Fibroblast of lung (primary cell): ENCODE measurements around the gene COL8A2. TPM values are rescaled to one million over a fixed set of nuclear protein-coding genes. Genes with fewer than 3 reads are reported as not detected.

Experiments used
- DNase-seq, 2 donors: peaks; one replicate each; pipeline versions ENCODE4 v3.0.0 to v3.0.0-alpha.2; 2010; ENCODE audit warnings: low read depth in 2 of 2
- H2AFZ ChIP-seq: 2 replicates; pipeline ENCODE4 v1.5.1; 2012; ENCODE audit warnings: low read length, control low read depth, inconsistent platforms
- H3K27ac ChIP-seq: 2 replicates; pipeline ENCODE4 v1.5.1; 2011; ENCODE audit warnings: low read length, control low read depth; ENCODE audit not compliant: insufficient read depth
- H3K27me3 ChIP-seq: 2 replicates; pipeline ENCODE4 v1.5.1; 2011; ENCODE audit warnings: mild to moderate bottlenecking, low read length; ENCODE audit not compliant: control insufficient read depth, insufficient read depth
- H3K36me3 ChIP-seq: 2 replicates; pipeline ENCODE4 v1.5.1; 2011; ENCODE audit warnings: low read length; ENCODE audit not compliant: control insufficient read depth, insufficient read depth
- H3K4me1 ChIP-seq: 2 replicates; pipeline ENCODE4 v1.5.1; 2011; ENCODE audit warnings: low read length; ENCODE audit not compliant: control insufficient read depth, insufficient read depth; ENCODE audit errors: extremely low read depth
- H3K4me2 ChIP-seq: 2 replicates; pipeline ENCODE4 v1.5.1; 2011; ENCODE audit warnings: low read length, control low read depth; ENCODE audit not compliant: insufficient read depth; ENCODE audit errors: extremely low read depth
- H3K4me3 ChIP-seq, 4 experiments: fragments of 200-600 bp in 1 of 4; sonication (generic) in 1 of 4; replicated peaks in 1 of 4; 2 replicates each; pipeline ENCODE4 v1.5.1; 2011 to 2016; ENCODE audit warnings: low read length in 4 of 4, low read depth in 3 of 4, mild to moderate bottlenecking in 3 of 4, control low read depth in 2 of 4, inconsistent platforms in 1 of 4, mixed read lengths in 1 of 4; ENCODE audit not compliant: insufficient read depth in 1 of 4; ENCODE audit errors: control extremely low read depth in 1 of 4
- H3K79me2 ChIP-seq: 2 replicates; pipeline ENCODE4 v1.5.1; 2012; ENCODE audit warnings: mild to moderate bottlenecking, low read length, inconsistent platforms; ENCODE audit not compliant: control insufficient read depth, insufficient read depth
- H3K9ac ChIP-seq: 2 replicates; pipeline ENCODE4 v1.5.1; 2011; ENCODE audit warnings: mild to moderate bottlenecking, low read length, control low read depth; ENCODE audit not compliant: insufficient read depth
- H3K9me3 ChIP-seq: 2 replicates; pipeline ENCODE4 v1.5.1; 2012; ENCODE audit warnings: low read depth, low read length; ENCODE audit not compliant: control insufficient read depth, insufficient read depth
- H4K20me1 ChIP-seq: 2 replicates; pipeline ENCODE4 v1.5.1; 2011; ENCODE audit warnings: low read length; ENCODE audit not compliant: control insufficient read depth, insufficient read depth; ENCODE audit errors: extremely low read depth
- EZH2 ChIP-seq: IDR thresholded peaks from 2 replicates; pipeline ENCODE4 v1.5.1; 2012; ENCODE audit warnings: low read length, control low read depth, mild to moderate bottlenecking; ENCODE audit errors: missing control alignments
- polyA plus RNA-seq, 2 donors: library from polyadenylated mRNA; depleted of rRNA in 1 of 2; stranded (reverse) in 1 of 2; unstranded in 1 of 2; fragments of >200 nt; gene quantifications; 2 replicates each; pipeline ENCODE4 v1.2.1, GENCODE V29; 2011 to 2012; ENCODE audit warnings: missing spikeins in 1 of 2
- total RNA-seq: library from RNA; depleted of rRNA; stranded (reverse); fragments of >200 nt; gene quantifications from 2 replicates; pipeline ENCODE4 v1.2.1, GENCODE V29; 2014
- TF ChIP-seq, protein P1 (sequence below), 2 donors: IDR thresholded peaks in 1 of 2; conservative IDR thresholded peaks in 1 of 2; 1 replicate in 1 of 2; 2 replicates in 1 of 2; pipeline ENCODE4 v1.5.1; 2011 to 2012; ENCODE audit warnings: low read length in 2 of 2, control low read depth in 1 of 2, inconsistent platforms in 1 of 2, low read depth in 1 of 2, mild to moderate bottlenecking in 1 of 2

Gene COL8A2
- total and polyA plus RNA-seq, 2 donors (not counting 1 experiment from before 2014, with no cell fraction given), result 2.9 to 31.0 TPM

DNA sequence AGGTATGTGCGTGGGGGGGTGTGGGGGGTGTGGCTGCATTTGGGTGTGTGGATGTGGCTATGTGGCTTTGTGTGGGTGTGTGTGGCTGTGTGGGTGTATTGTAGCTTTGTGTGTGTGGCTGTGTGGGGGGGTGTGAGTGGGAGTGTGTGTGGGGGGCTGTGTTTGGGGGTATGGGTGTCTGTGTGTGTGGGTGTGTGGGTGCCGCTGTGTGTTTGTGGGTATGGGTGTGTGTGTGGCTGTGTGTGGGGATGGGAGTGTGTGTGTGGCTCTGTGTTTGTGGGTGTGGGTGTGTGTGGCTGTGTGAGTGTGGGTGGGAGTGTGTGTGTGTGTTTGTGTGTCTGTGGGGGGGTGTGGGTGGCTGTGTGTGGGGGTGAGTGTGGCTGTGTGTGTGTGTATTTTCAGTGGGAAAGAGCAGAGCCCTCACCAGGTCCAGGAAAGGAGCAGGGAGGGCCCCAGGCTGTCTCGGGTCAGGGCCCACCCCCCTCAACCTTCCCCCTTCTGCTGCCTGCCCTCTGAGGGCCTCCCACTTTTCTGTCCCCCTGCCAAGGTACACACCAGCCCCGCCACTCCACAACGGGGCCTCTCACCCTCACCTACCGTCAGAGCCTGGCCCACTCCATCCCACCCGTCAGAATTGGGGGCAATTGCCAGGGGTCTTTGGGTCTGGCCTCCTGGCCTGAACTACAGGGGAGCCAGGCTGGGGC lies 1.9 kb upstream of the COL8A2 start:
- H3K36me3 ChIP-seq, result no peaks in the 10 kb centered on the region
- no peak for DNase-seq
- no peak overlapping the region for H3K4me2 ChIP-seq
- H3K4me3 ChIP-seq, result no peak overlapping the region
- H3K9me3 ChIP-seq, result no peaks in the 10 kb centered on the region
- no peaks in the 10 kb centered on the region for H3K4me1 ChIP-seq
- H3K27ac ChIP-seq, result no peak overlapping the region
- H2AFZ ChIP-seq, result no peak overlapping the region
- H3K79me2 ChIP-seq, result no peaks in the 10 kb centered on the region
- no peak overlapping the region for H3K9ac ChIP-seq
- TF ChIP-seq, protein P1, sequence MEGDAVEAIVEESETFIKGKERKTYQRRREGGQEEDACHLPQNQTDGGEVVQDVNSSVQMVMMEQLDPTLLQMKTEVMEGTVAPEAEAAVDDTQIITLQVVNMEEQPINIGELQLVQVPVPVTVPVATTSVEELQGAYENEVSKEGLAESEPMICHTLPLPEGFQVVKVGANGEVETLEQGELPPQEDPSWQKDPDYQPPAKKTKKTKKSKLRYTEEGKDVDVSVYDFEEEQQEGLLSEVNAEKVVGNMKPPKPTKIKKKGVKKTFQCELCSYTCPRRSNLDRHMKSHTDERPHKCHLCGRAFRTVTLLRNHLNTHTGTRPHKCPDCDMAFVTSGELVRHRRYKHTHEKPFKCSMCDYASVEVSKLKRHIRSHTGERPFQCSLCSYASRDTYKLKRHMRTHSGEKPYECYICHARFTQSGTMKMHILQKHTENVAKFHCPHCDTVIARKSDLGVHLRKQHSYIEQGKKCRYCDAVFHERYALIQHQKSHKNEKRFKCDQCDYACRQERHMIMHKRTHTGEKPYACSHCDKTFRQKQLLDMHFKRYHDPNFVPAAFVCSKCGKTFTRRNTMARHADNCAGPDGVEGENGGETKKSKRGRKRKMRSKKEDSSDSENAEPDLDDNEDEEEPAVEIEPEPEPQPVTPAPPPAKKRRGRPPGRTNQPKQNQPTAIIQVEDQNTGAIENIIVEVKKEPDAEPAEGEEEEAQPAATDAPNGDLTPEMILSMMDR (conservative IDR thresholded peaks at IDR 0.05 in 1 of 2, IDR thresholded peaks at IDR 0.05 in 1 of 2; ENCODE audit: low read depth in 1 of 2, low read length in 2 of 2), result no peak
- no peak for TF ChIP-seq EZH2
- no peaks in the 10 kb centered on the region for H4K20me1 ChIP-seq
- peaks cover 3% of the 10 kb centered on the region for H3K27me3 ChIP-seq

DNA sequence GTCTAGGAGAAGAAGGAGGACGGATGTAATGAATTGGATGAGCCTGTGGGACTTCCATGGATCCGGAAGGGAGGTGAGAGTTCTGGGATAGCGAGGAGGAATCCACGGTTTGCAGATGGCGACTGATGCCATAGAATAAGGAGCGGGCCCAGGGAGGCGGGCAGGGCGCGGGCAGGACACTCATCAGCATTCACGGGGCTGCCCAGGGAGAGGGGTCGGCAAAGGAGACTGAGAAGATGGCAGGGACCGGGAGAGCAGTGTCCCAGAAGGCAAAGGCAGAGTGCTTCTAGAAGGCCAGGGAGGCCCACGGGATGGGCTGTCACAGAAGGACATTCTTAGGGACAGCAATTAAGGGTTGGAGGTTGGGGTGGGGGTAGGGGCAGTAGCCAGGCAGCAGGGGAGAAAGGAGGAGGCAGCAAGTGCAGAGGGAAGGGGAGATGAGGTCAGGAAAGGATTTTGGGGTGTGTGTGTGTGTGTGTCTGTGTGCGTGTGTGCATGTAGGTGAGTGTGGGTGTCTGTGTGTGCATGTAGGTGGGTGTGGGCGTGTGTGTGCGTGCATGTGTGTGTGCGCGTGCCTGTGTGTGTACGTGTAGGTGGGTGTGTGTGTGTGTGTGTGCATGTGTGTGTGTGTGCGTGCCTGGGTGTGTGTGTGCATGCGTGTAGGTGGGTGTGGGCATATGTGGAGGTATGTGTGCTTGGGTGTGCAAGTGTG lies 1.1 kb upstream of the COL8A2 start:
- H3K9ac ChIP-seq, result no peak overlapping the region
- H3K27me3 ChIP-seq, result peaks cover 3% of the 10 kb centered on the region
- no peak overlapping the region for H3K4me3 ChIP-seq
- no peaks in the 10 kb centered on the region for H3K79me2 ChIP-seq
- TF ChIP-seq, protein P1 (conservative IDR thresholded peaks at IDR 0.05 in 1 of 2, IDR thresholded peaks at IDR 0.05 in 1 of 2; ENCODE audit: low read depth in 1 of 2, low read length in 2 of 2), result no peak
- TF ChIP-seq EZH2, result no peak
- no peak overlapping the region for H2AFZ ChIP-seq
- H3K27ac ChIP-seq, result no peak overlapping the region
- H3K36me3 ChIP-seq, result no peaks in the 10 kb centered on the region
- no peak overlapping the region for H3K4me2 ChIP-seq
- DNase-seq, result no peak
- no peaks in the 10 kb centered on the region for H3K9me3 ChIP-seq
- no peaks in the 10 kb centered on the region for H4K20me1 ChIP-seq
- H3K4me1 ChIP-seq, result no peaks in the 10 kb centered on the region

GRCh38 chr1:36124404-36125128 lies 456 bp downstream of the COL8A2 start:
- no peak overlapping the region for H3K9ac ChIP-seq
- H3K27me3 ChIP-seq, result peaks cover 3% of the 10 kb centered on the region
- TF ChIP-seq, protein P1 (conservative IDR thresholded peaks at IDR 0.05 in 1 of 2, IDR thresholded peaks at IDR 0.05 in 1 of 2; ENCODE audit: low read depth in 1 of 2, low read length in 2 of 2), result no peak
- TF ChIP-seq EZH2, result no peak
- no peak for DNase-seq
- H2AFZ ChIP-seq, result no peak overlapping the region
- no peaks in the 10 kb centered on the region for H4K20me1 ChIP-seq
- no peaks in the 10 kb centered on the region for H3K79me2 ChIP-seq
- no peak overlapping the region for H3K27ac ChIP-seq
- no peaks in the 10 kb centered on the region for H3K9me3 ChIP-seq
- peak overlapping the region; percentile 13 for H3K4me2 ChIP-seq
- no peaks in the 10 kb centered on the region for H3K4me1 ChIP-seq
- peak overlapping the region in 1 of 4 experiments; percentile 35 for H3K4me3 ChIP-seq
- no peaks in the 10 kb centered on the region for H3K36me3 ChIP-seq
